Astrocyte of the cerebellum (primary cell): ENCODE data around the gene LRP5.
A peak's percentile ranks its signal among the peaks of the same experiment; 100 is the strongest.
"Not testable (repeated sequence)": the region's sequence is repeated elsewhere in the genome, so short reads cannot be mapped to it uniquely, and the experiment has no call there.

ENCODE experiments used
- DNase-seq: peaks from one replicate; pipeline ENCODE4 v3.0.0-alpha.2; 2011; ENCODE audit warnings: low read depth
- H3K4me3 ChIP-seq: 2 replicates; pipeline ENCODE4 v1.5.1; 2011; ENCODE audit warnings: mild to moderate bottlenecking, low read depth, low read length, moderate library complexity
- CTCF ChIP-seq: IDR thresholded peaks from 2 replicates; pipeline ENCODE4 v1.5.1; 2012; ENCODE audit warnings: low read length, low read depth, moderate library complexity, mild to moderate bottlenecking; ENCODE audit errors: missing control alignments
- in situ Hi-C: cut with HindIII; loops from 2 replicates; pipeline ENCODE4 v1.10.0; 2017; ENCODE audit warnings: low sequenced_read_pairs

The LRP5 gene

DNA sequence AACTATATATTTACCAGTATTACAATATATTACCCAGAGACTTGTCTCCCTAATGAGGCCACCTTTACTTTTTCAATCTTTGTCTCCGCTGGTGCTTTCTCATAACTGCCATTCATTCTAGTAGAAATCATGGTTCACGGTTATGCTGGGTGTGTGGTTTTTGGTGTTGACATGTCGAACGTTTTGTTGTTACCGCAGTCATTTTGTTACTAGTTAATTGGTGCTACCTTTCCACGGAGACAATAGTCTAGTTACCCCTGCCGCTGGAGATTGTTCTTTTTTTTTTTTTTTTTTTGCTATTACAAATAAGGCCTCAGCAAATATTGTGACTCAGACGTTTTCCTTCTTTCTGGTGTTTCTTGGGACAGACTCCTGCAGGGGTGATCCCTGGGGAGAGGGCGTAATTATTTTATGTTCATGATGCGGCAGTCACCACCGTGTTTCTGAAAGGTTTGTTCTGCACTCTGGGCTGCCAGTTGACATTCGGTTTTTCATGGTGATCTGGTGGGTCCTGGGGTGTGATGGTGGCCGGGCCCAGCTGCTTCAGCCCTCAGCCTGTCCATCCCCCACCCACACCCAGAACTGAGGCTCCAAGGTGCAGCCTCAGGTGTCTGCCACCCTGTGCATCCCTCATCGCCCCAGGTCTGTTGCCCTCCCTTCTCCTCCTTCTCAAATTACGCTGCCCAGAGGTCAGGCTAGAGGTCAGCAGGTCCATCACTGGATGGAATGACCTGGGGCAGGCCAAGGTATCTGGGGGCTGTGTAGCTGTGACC lies 28.6 kb downstream of the LRP5 start:
- no peak for TF ChIP-seq CTCF
- in situ Hi-C loops: no loop called here
- DNase-seq: no peak
- no peak overlapping the region for H3K4me3 ChIP-seq

GRCh38 chr11:68341557-68342458 lies 29.4 kb downstream of the LRP5 start:
- no peak for DNase-seq
- no peak overlapping the region for H3K4me3 ChIP-seq
- TF ChIP-seq CTCF: peak; percentile 40
- in situ Hi-C loops: no loop called here

DNA sequence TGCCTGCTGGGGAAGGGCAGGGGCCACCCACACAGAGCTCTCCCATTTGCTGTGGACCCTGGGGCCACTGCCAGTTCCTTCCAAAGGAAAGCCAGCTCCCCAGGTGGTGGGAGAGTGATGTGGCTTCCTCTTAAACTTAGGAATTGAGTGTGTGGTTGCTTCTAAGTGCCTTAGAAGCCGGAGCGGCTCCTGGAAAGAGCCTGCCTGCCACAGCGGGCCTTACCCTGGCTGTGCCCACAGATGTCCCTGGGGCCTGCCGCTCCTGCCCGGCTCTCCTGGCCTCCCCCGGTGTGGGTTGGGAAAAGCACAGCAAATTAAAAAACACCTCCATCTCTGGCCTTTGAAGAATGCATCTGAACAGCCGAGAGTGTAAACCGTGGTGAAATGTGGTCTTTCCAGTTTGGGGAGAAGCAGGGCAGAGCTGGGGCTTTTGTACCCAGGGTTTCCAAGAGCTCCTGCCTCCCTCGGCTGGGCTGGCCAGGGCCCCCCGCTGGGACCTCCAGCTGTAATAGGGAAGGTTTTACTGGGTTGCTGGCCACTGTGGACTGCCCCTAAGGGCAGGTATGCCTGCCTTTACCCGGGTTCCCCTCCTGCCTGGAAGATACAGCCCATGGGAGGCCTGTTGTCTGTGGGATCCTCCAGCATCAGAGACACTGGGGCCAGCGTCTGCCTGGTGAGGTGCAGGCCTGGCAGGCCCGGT lies 30.2 kb downstream of the LRP5 start:
- no peak overlapping the region for H3K4me3 ChIP-seq
- TF ChIP-seq CTCF: no peak
- peak; percentile 73 for DNase-seq
- in situ Hi-C loops: no loop called here

GRCh38 chr11:68343761-68344256 lies 31.4 kb downstream of the LRP5 start:
- no peak for DNase-seq
- TF ChIP-seq CTCF: no peak
- no peak overlapping the region for H3K4me3 ChIP-seq
- in situ Hi-C loops: no loop called here

DNA sequence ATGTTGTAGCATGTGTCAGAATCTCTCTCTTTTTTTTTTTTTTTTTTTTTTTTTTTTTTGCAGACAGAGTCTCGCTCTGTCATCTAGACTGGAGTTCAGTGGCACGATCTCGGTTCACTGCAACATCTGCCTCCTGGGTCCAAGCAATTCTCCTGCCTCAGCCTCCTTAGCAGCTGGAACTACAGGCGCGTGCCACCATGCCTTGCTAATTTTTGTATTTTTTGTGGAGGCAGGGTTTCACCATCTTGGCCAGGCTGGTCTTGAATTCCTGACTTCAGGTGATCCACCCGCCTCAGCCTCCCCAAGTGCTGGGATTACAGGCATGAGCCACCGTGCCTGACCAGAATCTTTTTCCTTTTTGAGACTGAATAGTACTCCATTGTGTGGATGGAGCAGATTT lies 32.4 kb downstream of the LRP5 start:
- in situ Hi-C loops, H3K4me3 ChIP-seq, DNase-seq: not testable (repeated sequence)

DNA sequence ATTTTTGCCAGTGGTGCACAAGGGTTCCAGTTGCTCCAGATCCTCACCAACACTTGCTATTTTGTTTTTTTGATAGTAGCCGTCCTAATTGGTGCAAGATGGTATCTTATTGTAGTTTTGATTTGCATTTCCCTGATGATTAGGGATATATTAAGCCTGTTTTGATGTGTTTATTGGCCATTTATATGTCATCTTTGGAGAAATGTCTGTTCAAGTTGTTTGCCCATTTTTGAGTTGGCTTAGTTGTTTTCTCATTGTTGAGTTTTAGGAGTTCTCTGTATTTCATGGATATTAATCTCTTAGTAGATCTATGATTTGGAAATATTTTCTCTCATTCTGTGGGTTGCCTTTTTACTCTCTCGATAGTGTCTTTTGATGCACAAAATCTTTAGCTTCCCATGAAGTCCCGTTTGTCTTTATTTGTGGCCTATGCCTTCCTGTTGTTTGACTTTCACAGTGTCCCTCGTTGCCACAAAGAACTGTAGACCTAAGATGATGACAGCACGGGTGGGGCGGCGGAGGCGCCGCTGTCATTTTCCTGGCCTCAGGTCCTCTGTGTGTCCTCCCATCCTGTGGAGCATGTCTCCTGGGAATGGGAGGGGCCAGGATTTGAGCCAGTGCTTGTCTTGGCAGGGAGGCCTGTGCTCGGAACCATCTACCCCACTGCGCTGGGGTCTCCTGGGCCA lies 33.5 kb downstream of the LRP5 start:
- H3K4me3 ChIP-seq: no peak overlapping the region
- in situ Hi-C loops: no loop called here
- no peak for TF ChIP-seq CTCF
- DNase-seq: no peak
